Epithelial cell of proximal tubule (primary cell): ENCODE measurements around the gene WDR33. TPM values are rescaled to one million over a fixed set of nuclear protein-coding genes. Genes with fewer than 3 reads are reported as not detected.

Experiments
- DNase-seq: peaks from one replicate; pipeline ENCODE4 v3.0.0-alpha.2; 2011; ENCODE audit warnings: low read depth
- H3K4me3 ChIP-seq: 2 replicates; pipeline ENCODE4 v1.5.1; 2011; ENCODE audit warnings: low read depth, mild to moderate bottlenecking, low read length
- total RNA-seq: library from RNA; depleted of rRNA; stranded (reverse); fragments of >200 nt; gene quantifications from 2 replicates; pipeline ENCODE4 v1.2.3, GENCODE V29; 2015
- TF ChIP-seq, protein P1 (sequence below): conservative IDR thresholded peaks from 2 replicates; pipeline ENCODE4 v1.5.1; 2012; ENCODE audit warnings: low read depth, mild to moderate bottlenecking, low read length

Gene WDR33
- total RNA-seq, 1 donor from 2014 or later, result 12.3 TPM

- no peak overlapping the region for H3K4me3 ChIP-seq
- no peak for DNase-seq
- TF ChIP-seq, protein P1, sequence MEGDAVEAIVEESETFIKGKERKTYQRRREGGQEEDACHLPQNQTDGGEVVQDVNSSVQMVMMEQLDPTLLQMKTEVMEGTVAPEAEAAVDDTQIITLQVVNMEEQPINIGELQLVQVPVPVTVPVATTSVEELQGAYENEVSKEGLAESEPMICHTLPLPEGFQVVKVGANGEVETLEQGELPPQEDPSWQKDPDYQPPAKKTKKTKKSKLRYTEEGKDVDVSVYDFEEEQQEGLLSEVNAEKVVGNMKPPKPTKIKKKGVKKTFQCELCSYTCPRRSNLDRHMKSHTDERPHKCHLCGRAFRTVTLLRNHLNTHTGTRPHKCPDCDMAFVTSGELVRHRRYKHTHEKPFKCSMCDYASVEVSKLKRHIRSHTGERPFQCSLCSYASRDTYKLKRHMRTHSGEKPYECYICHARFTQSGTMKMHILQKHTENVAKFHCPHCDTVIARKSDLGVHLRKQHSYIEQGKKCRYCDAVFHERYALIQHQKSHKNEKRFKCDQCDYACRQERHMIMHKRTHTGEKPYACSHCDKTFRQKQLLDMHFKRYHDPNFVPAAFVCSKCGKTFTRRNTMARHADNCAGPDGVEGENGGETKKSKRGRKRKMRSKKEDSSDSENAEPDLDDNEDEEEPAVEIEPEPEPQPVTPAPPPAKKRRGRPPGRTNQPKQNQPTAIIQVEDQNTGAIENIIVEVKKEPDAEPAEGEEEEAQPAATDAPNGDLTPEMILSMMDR, result no peak
These were observed 129.6 kb downstream of the WDR33 start for GRCh38 chr2:127681288-127681804.

- TF ChIP-seq, protein P1, result no peak
- no peak for DNase-seq
- H3K4me3 ChIP-seq, result no peak overlapping the region
These were observed 130.2 kb downstream of the WDR33 start for GRCh38 chr2:127680706-127681287.

- no peak overlapping the region for H3K4me3 ChIP-seq
- TF ChIP-seq, protein P1, result no peak
- DNase-seq, result no peak
These were observed 131.2 kb downstream of the WDR33 start for GRCh38 chr2:127679680-127680361.

DNA sequence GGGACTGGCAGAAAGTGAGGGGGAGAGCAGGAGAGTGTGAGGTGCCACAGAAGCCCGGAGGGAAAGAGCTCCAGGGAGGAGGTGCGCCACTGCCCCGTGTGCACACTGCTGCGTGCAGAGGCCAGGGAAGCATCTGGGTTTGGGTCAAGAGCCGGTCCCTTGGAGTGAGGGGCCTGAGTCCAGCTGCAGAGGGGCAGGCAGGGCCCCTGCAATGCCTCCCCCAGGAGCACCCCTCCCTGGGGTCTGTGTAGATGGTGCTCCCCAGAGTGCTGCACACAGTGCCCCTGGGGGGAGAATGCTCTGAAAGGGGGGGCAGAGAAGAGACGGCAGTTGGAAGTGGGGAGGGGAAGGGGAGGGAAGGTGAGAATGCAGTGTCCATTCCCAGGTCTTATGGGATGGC is 132.0 kb downstream of the WDR33 start:
- no peak for DNase-seq
- H3K4me3 ChIP-seq, result no peak overlapping the region
- TF ChIP-seq, protein P1, result no peak

DNA sequence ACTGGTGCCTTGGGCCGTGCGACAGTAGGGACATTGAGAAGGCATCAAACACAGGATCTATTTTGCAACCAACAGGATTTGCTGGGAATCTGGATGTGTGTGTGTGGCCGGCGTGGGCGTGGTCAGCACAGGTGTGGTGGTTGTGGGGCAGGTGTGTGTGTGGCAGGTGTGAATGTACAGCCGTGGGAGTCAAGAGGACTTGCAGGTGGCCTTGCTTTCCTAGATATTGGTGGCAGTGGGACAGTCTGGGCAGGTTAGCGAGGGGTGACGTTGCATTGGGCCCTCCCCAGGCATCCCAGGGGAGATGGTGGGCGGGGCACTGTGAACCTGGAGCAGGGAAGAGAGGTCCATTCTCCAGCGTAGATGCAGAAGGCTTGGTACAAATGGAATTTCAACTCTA is 132.4 kb downstream of the WDR33 start:
- TF ChIP-seq, protein P1, result no peak
- H3K4me3 ChIP-seq, result no peak overlapping the region
- DNase-seq, result no peak

DNA sequence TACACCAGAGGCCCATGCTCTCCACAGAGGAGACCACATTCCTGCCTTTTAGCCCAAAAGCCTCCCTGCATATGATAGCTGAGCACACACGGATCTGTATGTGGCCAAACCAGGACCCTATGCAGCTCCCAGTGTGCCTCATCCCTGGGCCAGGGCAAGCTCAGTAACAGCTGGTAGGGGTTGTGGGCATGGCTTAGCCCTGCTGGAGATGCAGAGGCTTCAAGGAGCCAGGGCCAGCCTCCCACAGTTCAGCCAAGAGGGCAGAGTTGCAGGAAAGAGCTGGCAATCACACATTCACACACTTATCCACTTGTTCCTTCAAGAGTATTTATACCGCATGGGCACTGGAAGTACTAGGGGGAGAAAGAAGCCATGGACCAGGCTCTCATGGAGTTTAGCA is 134.1 kb downstream of the WDR33 start:
- TF ChIP-seq, protein P1, result no peak
- no peak overlapping the region for H3K4me3 ChIP-seq
- DNase-seq, result no peak
